ENCODE measurements around the gene SLK. TPM values are rescaled to one million over a fixed set of nuclear protein-coding genes. Genes with fewer than 3 reads are reported as not detected.
A peak's percentile ranks its signal among the peaks of the same experiment; 100 is the strongest.

SLK gene
- polyA plus RNA-seq (2012; ENCODE audit: insufficient read depth, insufficient read length, low read depth), result 7.6 TPM

GRCh38 chr10:103966671-103967447 lies at the start of gene SLK:
SLK (plus strand) TSS chr10:103967140; CDS start chr10:103967746, 606 bp downstream.
- Histone ChIP-seq H3K9me3 (no peaks in the 10 kb centered on the region), H3K4me3 (ENCODE audit: low read depth, low read length) (peak within 1 kb of the TSS; percentile 95), H3K4me1 (no peaks in the 10 kb centered on the region; the same call in 1 of the 2 replicates), H3K27me3 (no peaks in the 10 kb centered on the region), H3K36me3 (no peaks in the 10 kb centered on the region)
- peak; percentile 83 for DNase-seq
- TF ChIP-seq, protein P1, sequence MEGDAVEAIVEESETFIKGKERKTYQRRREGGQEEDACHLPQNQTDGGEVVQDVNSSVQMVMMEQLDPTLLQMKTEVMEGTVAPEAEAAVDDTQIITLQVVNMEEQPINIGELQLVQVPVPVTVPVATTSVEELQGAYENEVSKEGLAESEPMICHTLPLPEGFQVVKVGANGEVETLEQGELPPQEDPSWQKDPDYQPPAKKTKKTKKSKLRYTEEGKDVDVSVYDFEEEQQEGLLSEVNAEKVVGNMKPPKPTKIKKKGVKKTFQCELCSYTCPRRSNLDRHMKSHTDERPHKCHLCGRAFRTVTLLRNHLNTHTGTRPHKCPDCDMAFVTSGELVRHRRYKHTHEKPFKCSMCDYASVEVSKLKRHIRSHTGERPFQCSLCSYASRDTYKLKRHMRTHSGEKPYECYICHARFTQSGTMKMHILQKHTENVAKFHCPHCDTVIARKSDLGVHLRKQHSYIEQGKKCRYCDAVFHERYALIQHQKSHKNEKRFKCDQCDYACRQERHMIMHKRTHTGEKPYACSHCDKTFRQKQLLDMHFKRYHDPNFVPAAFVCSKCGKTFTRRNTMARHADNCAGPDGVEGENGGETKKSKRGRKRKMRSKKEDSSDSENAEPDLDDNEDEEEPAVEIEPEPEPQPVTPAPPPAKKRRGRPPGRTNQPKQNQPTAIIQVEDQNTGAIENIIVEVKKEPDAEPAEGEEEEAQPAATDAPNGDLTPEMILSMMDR (IDR thresholded peaks at IDR 0.05; ENCODE audit: low read depth, low read length), result no peak

GRCh38 chr10:103917302-103918052 lies 49.5 kb upstream of the SLK start:
- Histone ChIP-seq H3K27me3 (no peaks in the 10 kb centered on the region), H3K9me3 (no peaks in the 10 kb centered on the region; the same call in 1 of the 2 replicates), H3K36me3 (no peaks in the 10 kb centered on the region), H3K4me1 (peaks cover 11% of the 10 kb centered on the region), H3K4me3 (ENCODE audit: low read depth, low read length) (peak overlapping the region; percentile 93)
- TF ChIP-seq, protein P1 (IDR thresholded peaks at IDR 0.05; ENCODE audit: low read depth, low read length), result no peak
- DNase-seq, result peak; percentile 39

DNA sequence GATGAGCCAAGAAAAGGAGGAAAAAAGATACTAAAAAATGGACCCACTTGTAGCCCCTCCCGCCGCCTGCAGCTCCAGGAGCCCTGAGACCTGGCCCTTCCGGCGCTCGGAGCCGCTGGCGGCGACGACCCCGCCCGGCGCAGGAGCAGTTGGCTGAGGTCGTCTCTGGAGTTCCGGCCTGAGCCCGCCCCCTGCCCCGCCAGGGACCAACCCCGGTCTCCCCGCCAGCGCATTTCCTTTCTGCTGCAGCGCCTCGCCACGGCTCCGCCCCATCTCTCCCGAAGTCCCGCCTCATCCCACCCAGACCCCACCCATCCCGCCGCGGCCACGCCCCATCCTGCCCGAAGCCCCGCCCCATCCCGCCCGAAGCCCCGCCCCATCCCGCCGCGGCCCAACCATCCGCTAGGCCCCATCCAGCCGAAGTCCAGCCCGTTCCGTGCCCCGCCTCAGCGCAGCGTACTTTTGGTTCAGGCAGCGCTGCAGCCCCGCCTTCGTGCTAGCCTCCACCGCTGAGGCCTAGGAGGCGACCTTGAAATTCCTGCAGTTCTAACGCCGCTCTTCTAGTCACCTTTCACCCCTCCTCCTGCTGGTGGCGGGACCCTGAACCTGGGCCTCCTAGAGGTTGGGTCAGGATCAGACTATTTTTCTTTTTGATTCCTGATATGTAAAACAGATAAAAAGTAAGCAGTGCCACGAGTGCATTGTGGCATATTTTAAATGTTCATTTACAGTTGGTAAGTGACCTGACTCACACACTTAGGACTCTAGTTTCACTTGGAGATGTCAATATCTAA lies 48.7 kb upstream of the SLK start, which contains the start of gene STN1:
TSS of gene STN1 (minus strand) at position 132 of the 794 bp plus-strand sequence. CDS start 590 bp downstream, outside the sequence.
- Histone ChIP-seq H3K9me3 (no peaks in the 10 kb centered on the region; the same call in 1 of the 2 replicates), H3K4me3 (ENCODE audit: low read depth, low read length) (peak within 1 kb of the TSS; percentile 93), H3K4me1 (peaks cover 11% of the 10 kb centered on the region), H3K27me3 (no peaks in the 10 kb centered on the region), H3K36me3 (no peaks in the 10 kb centered on the region)
- TF ChIP-seq, protein P1 (IDR thresholded peaks at IDR 0.05; ENCODE audit: low read depth, low read length), result no peak
- peak; percentile 97 for DNase-seq

DNA sequence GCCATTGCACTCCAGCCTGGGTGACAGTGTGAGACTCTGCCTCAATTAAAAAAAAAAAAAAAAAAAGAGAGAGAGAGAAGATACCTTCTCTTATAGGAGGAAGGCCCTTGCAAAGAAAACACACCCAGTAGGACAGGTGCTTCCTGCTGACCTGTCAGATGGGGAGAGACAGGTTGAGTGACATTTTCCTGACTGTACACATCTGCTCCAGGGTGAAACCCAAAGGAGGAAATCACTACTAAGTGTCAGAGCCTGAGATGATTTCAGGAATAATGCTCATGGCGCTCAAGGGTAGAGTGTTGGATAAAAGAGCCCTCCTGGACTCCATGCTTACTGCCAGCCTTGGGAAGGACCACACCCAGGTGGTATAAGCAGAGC lies 47.3 kb upstream of the SLK start:
- no peaks in the 10 kb centered on the region for H3K36me3 ChIP-seq
- H3K4me3 ChIP-seq (ENCODE audit: low read depth, low read length), result no peak overlapping the region
- TF ChIP-seq, protein P1 (IDR thresholded peaks at IDR 0.05; ENCODE audit: low read depth, low read length), result no peak
- no peaks in the 10 kb centered on the region for H3K27me3 ChIP-seq
- H3K4me1 ChIP-seq, result peaks cover 11% of the 10 kb centered on the region
- H3K9me3 ChIP-seq, result no peaks in the 10 kb centered on the region; the same call in 1 of the 2 replicates
- DNase-seq, result no peak

DNA sequence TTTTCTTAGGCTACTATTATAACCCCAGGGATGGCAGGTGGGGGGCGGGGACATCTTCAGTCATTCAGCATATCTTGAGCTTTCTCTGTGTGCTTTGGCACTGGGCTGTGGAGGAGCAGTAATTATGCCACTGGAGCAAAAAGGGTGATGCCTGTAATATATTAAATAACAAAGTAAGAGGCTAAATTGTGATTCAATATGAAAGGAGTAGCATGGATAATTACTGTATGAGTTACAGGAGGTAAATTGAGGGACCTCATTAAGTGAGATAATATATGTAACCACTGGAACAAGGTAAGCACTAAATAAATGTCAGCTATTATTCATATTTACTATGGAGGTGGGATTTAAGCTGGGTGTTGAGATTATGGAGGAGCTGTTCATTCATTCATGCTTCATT lies 45.7 kb upstream of the SLK start:
- Histone ChIP-seq H3K4me1 (peaks cover 6% of the 10 kb centered on the region), H3K36me3 (no peaks in the 10 kb centered on the region), H3K27me3 (no peaks in the 10 kb centered on the region), H3K9me3 (no peaks in the 10 kb centered on the region), H3K4me3 (ENCODE audit: low read depth, low read length) (no peak overlapping the region)
- TF ChIP-seq, protein P1 (IDR thresholded peaks at IDR 0.05; ENCODE audit: low read depth, low read length), result no peak
- no peak for DNase-seq
